H9 (cell line): ENCODE measurements around the gene XIRP1. TPM values are rescaled to one million over a fixed set of nuclear protein-coding genes. Genes with fewer than 3 reads are reported as not detected.

Experiments used
- DNase-seq: peaks from one replicate; pipeline ENCODE4 v3.0.0-alpha.2; 2017
- H2AFZ ChIP-seq: one replicate; pipeline ENCODE4 v1.6.1; 2013; ENCODE audit warnings: mild to moderate bottlenecking, low read length, control low read depth, moderate library complexity
- H2AK5ac ChIP-seq: 2 replicates; pipeline ENCODE4 v1.6.1; 2013; ENCODE audit warnings: low read length, control low read depth, mixed read lengths; ENCODE audit not compliant: insufficient read length
- H2BK120ac ChIP-seq: one replicate; pipeline ENCODE4 v1.6.1; 2013; ENCODE audit warnings: low read depth, mild to moderate bottlenecking, low read length, control low read depth, inconsistent platforms; ENCODE audit not compliant: poor library complexity, severe bottlenecking
- H2BK12ac ChIP-seq: 2 replicates; pipeline ENCODE4 v1.6.1; 2013; ENCODE audit warnings: low read length, control low read depth, mixed read lengths, low read depth; ENCODE audit not compliant: insufficient read length
- H2BK15ac ChIP-seq: 2 replicates; pipeline ENCODE4 v1.6.1; 2013; ENCODE audit warnings: low read depth, low read length, control low read depth
- H2BK20ac ChIP-seq: one replicate; pipeline ENCODE4 v1.6.1; 2013; ENCODE audit warnings: low read depth, mild to moderate bottlenecking, low read length, control low read depth, inconsistent platforms; ENCODE audit not compliant: poor library complexity, severe bottlenecking
- H2BK5ac ChIP-seq: 2 replicates; pipeline ENCODE4 v1.6.1; 2013; ENCODE audit warnings: low read length, control low read depth, mixed read lengths; ENCODE audit not compliant: insufficient read length
- H3K14ac ChIP-seq: 2 replicates; pipeline ENCODE4 v1.6.1; 2013; ENCODE audit warnings: low read length, control low read depth; ENCODE audit not compliant: insufficient read depth
- H3K18ac ChIP-seq: 2 replicates; pipeline ENCODE4 v1.6.1; 2013; ENCODE audit warnings: low read depth, mild to moderate bottlenecking, mixed read lengths, low read length, control low read depth; ENCODE audit not compliant: insufficient read length
- H3K23ac ChIP-seq: 2 replicates; pipeline ENCODE4 v1.6.1; 2013; ENCODE audit warnings: low read length, control low read depth, mixed read lengths, low read depth; ENCODE audit not compliant: insufficient read length
- H3K23me2 ChIP-seq: 2 replicates; pipeline ENCODE4 v1.6.1; 2013; ENCODE audit warnings: low read depth, mild to moderate bottlenecking, mixed read lengths, low read length, control low read depth; ENCODE audit not compliant: insufficient read length, poor library complexity, severe bottlenecking
- H3K27ac ChIP-seq: 2 replicates; pipeline ENCODE4 v1.5.1; 2013; ENCODE audit warnings: low read length, control low read depth, mixed read lengths, low read depth; ENCODE audit not compliant: insufficient read length
- H3K27me3 ChIP-seq: 2 replicates; pipeline ENCODE4 v1.6.1; 2013; ENCODE audit warnings: low read length, control low read depth, inconsistent platforms; ENCODE audit not compliant: insufficient read depth
- H3K4ac ChIP-seq: 2 replicates; pipeline ENCODE4 v1.6.1; 2013; ENCODE audit warnings: low read depth, mild to moderate bottlenecking, control low read depth, inconsistent platforms, low read length, moderate library complexity
- H3K4me1 ChIP-seq: 2 replicates; pipeline ENCODE4 v1.6.1; 2013; ENCODE audit warnings: low read length, control low read depth, inconsistent platforms; ENCODE audit not compliant: insufficient read depth
- H3K4me2 ChIP-seq: 2 replicates; pipeline ENCODE4 v1.6.1; 2013; ENCODE audit warnings: low read length, control low read depth, mixed read lengths; ENCODE audit not compliant: insufficient read length, insufficient read depth
- H3K56ac ChIP-seq: 2 replicates; pipeline ENCODE4 v1.6.1; 2013; ENCODE audit warnings: low read depth, mild to moderate bottlenecking, mixed read lengths, low read length, control low read depth; ENCODE audit not compliant: insufficient read length
- H3K79me1 ChIP-seq: 2 replicates; pipeline ENCODE4 v1.6.1; 2013; ENCODE audit warnings: low read depth, mild to moderate bottlenecking, moderate library complexity, low read length, control low read depth, inconsistent platforms; ENCODE audit not compliant: insufficient read depth, poor library complexity, severe bottlenecking
- H3K79me2 ChIP-seq: 2 replicates; pipeline ENCODE4 v1.6.1; 2013; ENCODE audit warnings: low read length, control low read depth, inconsistent platforms; ENCODE audit not compliant: insufficient read depth
- H3K9ac ChIP-seq: 2 replicates; pipeline ENCODE4 v1.6.1; 2013; ENCODE audit warnings: low read length, control low read depth, mixed read lengths; ENCODE audit not compliant: insufficient read length; ENCODE audit errors: extremely low read depth
- H3K9me3 ChIP-seq: one replicate; pipeline ENCODE4 v1.6.1; 2013; ENCODE audit warnings: low read depth, low read length, inconsistent platforms; ENCODE audit not compliant: control insufficient read depth
- H3T11ph ChIP-seq: one replicate; pipeline ENCODE4 v1.6.1; 2013; ENCODE audit warnings: mild to moderate bottlenecking, low read length, control low read depth, inconsistent platforms
- H4K20me1 ChIP-seq: one replicate; pipeline ENCODE4 v1.6.1; 2013; ENCODE audit not compliant: control insufficient read depth, insufficient read length, insufficient read depth
- H4K5ac ChIP-seq: 2 replicates; pipeline ENCODE4 v1.6.1; 2013; ENCODE audit warnings: low read depth, mild to moderate bottlenecking, mixed read lengths, low read length, control low read depth; ENCODE audit not compliant: insufficient read length
- H4K8ac ChIP-seq: replicated peaks from 2 replicates; pipeline ENCODE4 v1.6.1; 2013; ENCODE audit warnings: low read length, control low read depth, mixed read lengths, low read depth; ENCODE audit not compliant: insufficient read length
- H4K91ac ChIP-seq: 2 replicates; pipeline ENCODE4 v1.6.1; 2013; ENCODE audit warnings: low read depth, mild to moderate bottlenecking, moderate library complexity, mixed read lengths, low read length, control low read depth; ENCODE audit not compliant: insufficient read length
- H3K27ac Mint-ChIP-seq, 3 experiments: 2 replicates in 2 of 3; 3 replicates in 1 of 3; pipeline ENCODE4 v1.8.0; 2020 to 2021; ENCODE audit warnings: mixed read lengths in 3 of 3, mild to moderate bottlenecking in 1 of 3, moderate library complexity in 1 of 3
- H3K27me3 Mint-ChIP-seq: 2 replicates; pipeline ENCODE4 v1.8.0; 2021; ENCODE audit warnings: low read depth, mild to moderate bottlenecking, moderate library complexity, mixed read lengths
- H3K36me3 Mint-ChIP-seq, 3 experiments: 2 replicates in 2 of 3; 3 replicates in 1 of 3; pipeline ENCODE4 v1.8.0; 2020 to 2021; ENCODE audit warnings: low read depth in 3 of 3, mixed read lengths in 3 of 3; ENCODE audit not compliant: insufficient read depth in 1 of 3
- H3K4me1 Mint-ChIP-seq, 2 experiments: 2 replicates each; pipeline ENCODE4 v1.8.0; 2020; ENCODE audit warnings: mixed read lengths in 2 of 2
- H3K4me3 Mint-ChIP-seq, 2 experiments: 2 replicates in 1 of 2; 3 replicates in 1 of 2; pipeline ENCODE4 v1.8.0; 2020 to 2021; ENCODE audit warnings: mild to moderate bottlenecking in 2 of 2, mixed read lengths in 2 of 2, moderate library complexity in 1 of 2
- H3K9me3 Mint-ChIP-seq, 2 experiments: 2 replicates in 1 of 2; 3 replicates in 1 of 2; pipeline ENCODE4 v1.8.0; 2020; ENCODE audit warnings: mild to moderate bottlenecking in 2 of 2, mixed read lengths in 2 of 2, moderate library complexity in 1 of 2
- CTCF ChIP-seq: fragments of 200-600 bp; sonication (generic); conservative IDR thresholded peaks from 3 replicates; pipeline ENCODE4 v1.8.0; 2021; ENCODE audit warnings: antibody characterized with exemption, mild to moderate bottlenecking
- WGBS: extraction: QIAGEN DNeasy Blood & Tissue Kit; methylation state at CpG from one replicate; pipeline ENCODE4 v1.1.7; 2013; ENCODE audit warnings: missing lambda C conversion rate, low lambda C conversion rate, mixed read lengths; ENCODE audit not compliant: insufficient read length; ENCODE audit errors: extremely low coverage; 5-methylcytosine and 5-hydroxymethylcytosine counted together
- total RNA-seq: library from RNA; stranded (reverse); gene quantifications from 2 replicates; pipeline ENCODE4 v1.2.1, GENCODE V29; 2021

XIRP1 gene
- total RNA-seq, 1 experiment from 2014 or later: not detected

GRCh38 chr3:39183211-39184080, 8.9 kb downstream of the XIRP1 start:
- Histone ChIP-seq H3K23me2 (peaks cover 4% of the 10 kb centered on the region), H2BK12ac (no peak overlapping the region), H2BK120ac (no peak overlapping the region), H3K79me2 (no peaks in the 10 kb centered on the region), H3T11ph (no peak overlapping the region), H4K5ac (no peak overlapping the region), H3K4me1 (peaks cover 7% of the 10 kb centered on the region; the same call in 1 of the 2 replicates), H3K18ac (no peak overlapping the region), H3K9me3 (no peaks in the 10 kb centered on the region), H2BK5ac (no peak overlapping the region), H2BK15ac (no peak overlapping the region), H3K4ac (no peak overlapping the region), H3K14ac (no peak overlapping the region), H3K56ac (no peak overlapping the region), H2AK5ac (no peak overlapping the region), H3K23ac (no peak overlapping the region), H3K27me3 (no peaks in the 10 kb centered on the region; the same call in 1 of the 2 replicates), H4K91ac (no peak overlapping the region), H3K9ac (no peak overlapping the region), H4K20me1 (no peaks in the 10 kb centered on the region), H4K8ac (no peak overlapping the region), H3K27ac (no peak overlapping the region), H2BK20ac (no peak overlapping the region), H3K4me2 (no peak overlapping the region), H2AFZ (no peak overlapping the region), H3K79me1 (no peaks in the 10 kb centered on the region)
- DNase-seq: no peak
- Mint-ChIP-seq H3K4me3 (no peak overlapping the region), H3K36me3 (no peaks in the 10 kb centered on the region), H3K27ac (no peak overlapping the region), H3K9me3 (no peaks in the 10 kb centered on the region), H3K27me3 (peaks cover 22% of the 10 kb centered on the region), H3K4me1 (peaks cover 23 to 29% of the 10 kb centered on the region in 2 experiments)
- no peak for TF ChIP-seq CTCF
- WGBS: no CpG with 5 or more reads among the region's 12 CpGs
